H1 (cell line): ENCODE results near the gene ZC3H18. TPM values are rescaled to one million over a fixed set of nuclear protein-coding genes. Genes with fewer than 3 reads are reported as not detected.
A peak's percentile ranks its signal among the peaks of the same experiment; 100 is the strongest.

Experiments
- CTCF ChIA-PET: fragments of 300-600 bp; sonication (Branson Sonifier 250); formaldehyde crosslinking; loops from one replicate; lab custom pipeline; 2021; ENCODE audit not compliant: partially characterized antibody; lab: Charles Lee
- POLR2A ChIA-PET: fragments of 300-600 bp; sonication (Branson Sonifier 250); formaldehyde crosslinking; loops from one replicate; lab custom pipeline; 2021; ENCODE audit warnings: inconsistent platforms; ENCODE audit not compliant: partially characterized antibody; lab: Charles Lee
- DNase-seq, 2 experiments: peaks; one replicate each; pipeline versions ENCODE4 v3.0.0 to v3.0.0-alpha.2; 2010 to 2022; ENCODE audit warnings: low spot score in 2 of 2, low read depth in 1 of 2, mixed read lengths in 1 of 2
- FAIRE-seq: peaks from 2 replicates; lab custom pipeline; 2011; peaks lifted over from hg19 to GRCh38; lab: Jason Lieb, UNC
- H2AFZ ChIP-seq: 2 replicates; pipeline ENCODE4 v1.8.1; 2012; ENCODE audit warnings: low read length, inconsistent platforms
- H2AK5ac ChIP-seq: 2 replicates; pipeline ENCODE4 v1.6.1; 2013; ENCODE audit warnings: low read depth, low read length
- H2BK120ac ChIP-seq: replicated peaks from 2 replicates; pipeline ENCODE3; 2013; ENCODE audit warnings: low read depth, low read length, inconsistent platforms
- H2BK12ac ChIP-seq: 2 replicates; pipeline ENCODE4 v1.6.1; 2013; ENCODE audit warnings: low read depth, low read length
- H2BK15ac ChIP-seq: 2 replicates; pipeline ENCODE4 v1.6.1; 2013; ENCODE audit warnings: low read length
- H2BK20ac ChIP-seq: 2 replicates; pipeline ENCODE4 v1.6.1; 2013; ENCODE audit warnings: low read length
- H2BK5ac ChIP-seq: 2 replicates; pipeline ENCODE4 v1.6.1; 2013; ENCODE audit warnings: low read depth, low read length
- H3K14ac ChIP-seq: 2 replicates; pipeline ENCODE4 v1.6.1; 2013; ENCODE audit warnings: inconsistent platforms; ENCODE audit not compliant: insufficient read length
- H3K18ac ChIP-seq: 2 replicates; pipeline ENCODE4 v1.6.1; 2013; ENCODE audit warnings: low read length; ENCODE audit errors: extremely low read depth
- H3K23ac ChIP-seq: 2 replicates; pipeline ENCODE4 v1.6.1; 2013; ENCODE audit warnings: inconsistent platforms; ENCODE audit not compliant: insufficient read length
- H3K23me2 ChIP-seq: 2 replicates; pipeline ENCODE4 v1.6.1; 2013; ENCODE audit warnings: low read depth, low read length
- H3K27ac ChIP-seq: 2 replicates; pipeline ENCODE4 v1.6.1; 2011; ENCODE audit warnings: low read depth, low read length, inconsistent platforms
- H3K27me3 ChIP-seq, 4 experiments: replicated peaks in 1 of 4; 1 replicate in 1 of 4; 2 replicates in 3 of 4; pipeline versions ENCODE4 v1.6.1 to v1.8.1; 2011 to 2013; ENCODE audit warnings: low read length in 3 of 4, mild to moderate bottlenecking in 3 of 4, inconsistent platforms in 2 of 4, mixed read lengths in 2 of 4, moderate library complexity in 1 of 4; ENCODE audit not compliant: control insufficient read depth in 3 of 4, insufficient read depth in 3 of 4; ENCODE audit errors: extremely low read depth in 1 of 4
- H3K36me3 ChIP-seq, 4 experiments: 2 replicates each; pipeline versions ENCODE4 v1.6.1 to v1.8.1; 2011 to 2013; ENCODE audit warnings: mild to moderate bottlenecking in 4 of 4, low read length in 3 of 4, moderate library complexity in 2 of 4, control low read depth in 1 of 4, inconsistent platforms in 1 of 4; ENCODE audit not compliant: insufficient read depth in 4 of 4, control insufficient read depth in 2 of 4
- H3K4ac ChIP-seq: replicated peaks from 2 replicates; pipeline ENCODE3; 2013; ENCODE audit warnings: low read length, low read depth, mixed read lengths, inconsistent platforms; ENCODE audit not compliant: insufficient read length
- H3K4me1 ChIP-seq, 4 experiments: replicated peaks in 1 of 4; 1 replicate in 1 of 4; 2 replicates in 3 of 4; pipeline versions ENCODE4 v1.6.1 to v1.8.1; 2011 to 2013; ENCODE audit warnings: low read length in 3 of 4, inconsistent platforms in 2 of 4, mixed read lengths in 1 of 4; ENCODE audit not compliant: insufficient read depth in 4 of 4, control insufficient read depth in 3 of 4
- H3K4me2 ChIP-seq, 2 experiments: 2 replicates each; pipeline versions ENCODE4 v1.6.1 to v1.8.1; 2011 to 2013; ENCODE audit warnings: low read depth in 2 of 2, low read length in 2 of 2, control low read depth in 1 of 2, inconsistent platforms in 1 of 2, mild to moderate bottlenecking in 1 of 2; ENCODE audit not compliant: insufficient read depth in 1 of 2
- H3K4me3 ChIP-seq, 4 experiments: fragments of 200-600, 300-600 bp in 1 of 4; sonication (generic), shearing (Covaris generic), sonication (Bioruptor Twin) in 1 of 4; 2 replicates each; pipeline versions ENCODE4 v1.5.1 to v1.8.1; 2011 to 2016; ENCODE audit warnings: low read length in 4 of 4, low read depth in 3 of 4, control low read depth in 2 of 4, inconsistent platforms in 2 of 4, mild to moderate bottlenecking in 2 of 4, mixed read lengths in 1 of 4, moderate library complexity in 1 of 4; ENCODE audit not compliant: insufficient read depth in 2 of 4; ENCODE audit errors: extremely low read depth in 1 of 4
- H3K56ac ChIP-seq: replicated peaks from 2 replicates; pipeline ENCODE3; 2013; ENCODE audit warnings: low read depth, mild to moderate bottlenecking, mixed read lengths, low read length, inconsistent platforms; ENCODE audit not compliant: insufficient read length
- H3K79me1 ChIP-seq: 2 replicates; pipeline ENCODE4 v1.6.1; 2013; ENCODE audit warnings: low read depth, low read length, control low read depth
- H3K79me2 ChIP-seq, 2 experiments: 2 replicates each; pipeline versions ENCODE4 v1.6.1 to v1.8.1; 2012 to 2013; ENCODE audit warnings: low read length in 2 of 2, mild to moderate bottlenecking in 2 of 2, inconsistent platforms in 1 of 2; ENCODE audit not compliant: insufficient read depth in 2 of 2, control insufficient read depth in 1 of 2
- H3K9ac ChIP-seq, 4 experiments: replicated peaks in 1 of 4; 1 replicate in 1 of 4; 2 replicates in 3 of 4; pipeline versions ENCODE4 v1.6.1 to v1.8.1; 2011 to 2013; ENCODE audit warnings: low read depth in 3 of 4, low read length in 3 of 4, control low read depth in 2 of 4, mild to moderate bottlenecking in 2 of 4, moderate library complexity in 2 of 4, inconsistent platforms in 1 of 4; ENCODE audit errors: extremely low read depth in 1 of 4
- H3K9me3 ChIP-seq, 2 experiments: 2 replicates each; pipeline versions ENCODE4 v1.6.1 to v1.8.1; 2012 to 2013; ENCODE audit warnings: mild to moderate bottlenecking in 2 of 2, moderate library complexity in 2 of 2, control low read depth in 1 of 2, inconsistent platforms in 1 of 2, low read depth in 1 of 2, low read length in 1 of 2, mixed read lengths in 1 of 2; ENCODE audit not compliant: insufficient read depth in 2 of 2
- H4K20me1 ChIP-seq, 2 experiments: replicated peaks in 1 of 2; 2 replicates each; pipeline versions ENCODE3 to v1.8.1; 2011 to 2013; ENCODE audit warnings: inconsistent platforms in 2 of 2, low read length in 2 of 2, mild to moderate bottlenecking in 1 of 2; ENCODE audit not compliant: insufficient read depth in 2 of 2, control insufficient read depth in 1 of 2
- H4K5ac ChIP-seq: 2 replicates; pipeline ENCODE4 v1.6.1; 2013; ENCODE audit warnings: low read length, low read depth, mixed read lengths, inconsistent platforms; ENCODE audit not compliant: insufficient read length
- H4K8ac ChIP-seq: 2 replicates; pipeline ENCODE4 v1.8.0; 2013; ENCODE audit warnings: mild to moderate bottlenecking, moderate library complexity, low read length, inconsistent platforms; ENCODE audit not compliant: insufficient read depth; ENCODE audit errors: extremely low read depth
- H4K91ac ChIP-seq: replicated peaks from 2 replicates; pipeline ENCODE3; 2013; ENCODE audit warnings: low read length, mixed read lengths, inconsistent platforms; ENCODE audit not compliant: insufficient read length
- ATF3 ChIP-seq: IDR thresholded peaks from 2 replicates; pipeline ENCODE4 v1.6.1; 2011; ENCODE audit warnings: low read depth, mild to moderate bottlenecking, low read length; ENCODE audit not compliant: insufficient read depth
- CBX8 ChIP-seq: fragments of 300-800, 300-1000 bp; sonication (generic); IDR thresholded peaks from 2 replicates; pipeline ENCODE4 v1.7.1; 2016; ENCODE audit warnings: low read depth, low read length, borderline replicate concordance
- CTBP2 ChIP-seq: IDR thresholded peaks from 2 replicates; pipeline ENCODE4 v1.7.0; 2011; ENCODE audit warnings: borderline replicate concordance, mild to moderate bottlenecking, moderate library complexity, mixed read lengths, low read length; ENCODE audit not compliant: insufficient read depth, insufficient read length
- HDAC2 ChIP-seq, 2 experiments: fragments of 300-600 bp in 1 of 2; sonication (generic) in 1 of 2; IDR thresholded peaks; 2 replicates each; pipeline ENCODE4 v1.6.1; 2011 to 2012; ENCODE audit warnings: low read depth in 2 of 2, low read length in 2 of 2, mild to moderate bottlenecking in 2 of 2, moderate library complexity in 2 of 2, borderline replicate concordance in 1 of 2, inconsistent platforms in 1 of 2
- HDAC6 ChIP-seq: IDR thresholded peaks from one replicate; pipeline ENCODE4 v1.7.1; 2012; ENCODE audit warnings: low read depth, mild to moderate bottlenecking, inconsistent platforms, low read length, moderate library complexity
- RNF2 ChIP-seq: fragments of 200-900, 300-1000 bp; sonication (generic); IDR thresholded peaks from 2 replicates; pipeline ENCODE4 v1.7.1; 2016; ENCODE audit warnings: borderline replicate concordance, low read depth, mild to moderate bottlenecking, antibody characterized with exemption, low read length; ENCODE audit not compliant: poor library complexity, severe bottlenecking; ENCODE audit errors: missing control alignments
- RXRA ChIP-seq: IDR thresholded peaks from 2 replicates; pipeline ENCODE4 v1.6.1; 2011; ENCODE audit warnings: low read depth, mild to moderate bottlenecking, low read length, moderate library complexity; ENCODE audit not compliant: insufficient read depth
- TCF12 ChIP-seq: IDR thresholded peaks from 2 replicates; pipeline ENCODE4 v1.6.1; 2011; ENCODE audit warnings: low read depth, mild to moderate bottlenecking, low read length
- ZNF274 ChIP-seq: IDR thresholded peaks from 2 replicates; pipeline ENCODE4 v1.7.0; 2012; ENCODE audit warnings: low read length, borderline replicate concordance; ENCODE audit errors: extremely low read depth
- WGBS, 2 experiments: shearing (Covaris generic) in 1 of 2; methylation state at CpG; one replicate each; pipeline versions ENCODE4 v1.1.6 to v1.1.7; 2013 to 2015; ENCODE audit warnings: low lambda C conversion rate in 2 of 2, mixed read lengths in 2 of 2, inconsistent platforms in 1 of 2, low coverage in 1 of 2, missing lambda C conversion rate in 1 of 2; ENCODE audit not compliant: insufficient replicate concordance in 2 of 2, insufficient coverage in 1 of 2, insufficient read length in 1 of 2; ENCODE audit errors: extremely low coverage in 1 of 2, missing lambda C conversion rate in 1 of 2; 5-methylcytosine and 5-hydroxymethylcytosine counted together
- polyA plus RNA-seq, 7 experiments: library from polyadenylated mRNA; depleted of rRNA in 3 of 7; stranded (reverse) in 5 of 7; unstranded in 2 of 7; fragments of >200 nt in 5 of 7; fragments of 200-250 nt in 2 of 7; gene quantifications; 1 replicate in 5 of 7; 2 replicates in 1 of 7; 4 replicates in 1 of 7; pipeline versions ENCODE4 v1.2.1 to v1.2.3, GENCODE V29; 2011 to 2013; ENCODE audit warnings: missing spikeins in 2 of 7, mixed read lengths in 2 of 7
- total RNA-seq: library from RNA; stranded (reverse); fragmentation: NEBNext Ultra II Directional; extraction: Animal tissue kit (Norgen Biotek cat#: 25700); gene quantifications from 2 replicates; pipeline ENCODE4 v1.2.1, GENCODE V29; 2021

The ZC3H18 gene
- total and polyA plus RNA-seq, 2 of the 8 experiments (the other 6 are each of a cell fraction or from before 2014, with no cell fraction given): 12.1 to 73.2 TPM

DNA sequence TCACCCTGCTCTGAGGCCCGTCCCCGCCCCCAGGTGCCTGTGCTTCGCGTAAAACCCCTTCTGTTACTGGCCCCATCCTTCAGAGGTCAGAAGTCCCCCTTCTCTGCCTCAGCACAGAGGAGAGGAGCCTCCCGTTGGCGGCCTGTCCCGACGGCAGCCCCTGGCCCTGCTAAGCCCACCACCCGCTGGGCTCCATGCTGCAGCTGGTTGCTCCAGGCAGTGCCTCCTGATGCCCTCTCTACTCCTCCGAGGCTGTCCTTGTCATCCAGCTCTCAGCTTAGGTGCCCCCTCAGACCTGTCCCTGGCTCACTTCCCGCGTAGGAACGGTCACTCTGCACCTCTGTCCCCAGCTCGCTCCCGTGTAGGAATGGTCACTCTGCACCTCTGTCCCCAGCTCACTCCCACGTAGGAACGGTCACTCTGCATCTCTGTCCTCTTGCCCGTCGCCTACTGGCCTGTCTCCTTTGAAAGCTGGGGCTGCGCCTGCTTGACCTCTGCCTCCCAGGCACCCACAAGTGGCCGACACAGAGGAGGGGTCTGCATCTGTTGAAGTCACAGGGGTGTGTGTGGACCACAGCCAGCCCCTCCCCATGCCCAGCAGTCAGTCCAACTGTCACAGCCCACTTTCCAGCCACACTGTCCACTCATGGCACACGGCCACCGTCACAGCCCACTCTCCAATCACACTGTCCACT, 31.7 kb upstream of the ZC3H18 start:
- peaks cover 7% of the 10 kb centered on the region; the same call in 1 of the 2 replicates for H3K23me2 ChIP-seq
- no peaks in the 10 kb centered on the region for H3K79me1 ChIP-seq
- peak overlapping the region; percentile 62; the same call in 1 of the 2 replicates for H2BK12ac ChIP-seq
- no peaks in the 10 kb centered on the region for H3K36me3 ChIP-seq
- H2BK120ac ChIP-seq: no peak overlapping the region
- H3K9me3 ChIP-seq: peaks cover 4 to 7% of the 10 kb centered on the region in 2 experiments; a peak in 3 of 4 replicates
- peaks cover 0 to 5% (median 0%) of the 10 kb centered on the region in 4 experiments; a peak in 3 of 7 replicates for H3K27me3 ChIP-seq
- H3K4me3 ChIP-seq: no peak overlapping the region
- no peak overlapping the region for H3K4ac ChIP-seq
- H3K9ac ChIP-seq: no peak overlapping the region
- H3K14ac ChIP-seq: no peak overlapping the region
- peaks cover 0 to 6% of the 10 kb centered on the region in 2 experiments for H4K20me1 ChIP-seq
- 0 out of 2 replicates have a peak overlapping the region, but pooled peaks have one; percentile 72 for H2BK15ac ChIP-seq
- DNase-seq (no peak), FAIRE-seq (no peak)
- H2AFZ ChIP-seq: no peak overlapping the region
- ChIA-PET POLR2A (interaction anchor here (1.1 to 1.2 kb wide), 2 partner anchors 13 to 32 kb away, joined by 4 to 5 read pairs; partner anchors contain the start of gene ZC3H18), CTCF (interaction anchor here (0.6 to 4.5 kb wide), 15 partner anchors 8 to 482 kb away, joined by 3 to 36 read pairs (median 5); partner anchors contain the start of gene ZC3H18)
- H3K4me1 ChIP-seq: peaks cover 0 to 16% (median 4%) of the 10 kb centered on the region in 4 experiments; a peak in 6 of 7 replicates
- WGBS, 2 experiments: 82% methylated on average over 20 of the region's 23 CpGs; no CpG with 5 or more reads in 1 of the 2 experiments
- no peak overlapping the region for H2AK5ac ChIP-seq
- no peak overlapping the region for H2BK20ac ChIP-seq
- no peak overlapping the region for H3K27ac ChIP-seq
- no peak overlapping the region for H2BK5ac ChIP-seq
- H3K79me2 ChIP-seq: no peaks in the 10 kb centered on the region
- no peak overlapping the region for H4K8ac ChIP-seq
- no peak overlapping the region for H3K56ac ChIP-seq
- peak overlapping the region in 1 of 2 experiments; percentile 3; a peak in 1 of 4 replicates for H3K4me2 ChIP-seq
- H3K18ac ChIP-seq: no peak overlapping the region
- H4K5ac ChIP-seq: no peak overlapping the region
- no peak overlapping the region for H3K23ac ChIP-seq
- peak overlapping the region; percentile 54 for H4K91ac ChIP-seq
- TF ChIP-seq RXRA (no peak), ATF3 (no peak), RNF2 (no peak), CTBP2 (no peak), HDAC2 (IDR thresholded peaks at IDR 0.05; ENCODE audit: borderline replicate concordance in 1 of 2, low read depth in 2 of 2, low read length in 2 of 2) (no peak), HDAC6 (no peak), ZNF274 (no peak), CBX8 (no peak), TCF12 (no peak)
